Left cardiac atrium (tissue), 4 donors: Measurements from ENCODE around the gene LY6G5C. TPM values are rescaled to one million over a fixed set of nuclear protein-coding genes. Genes with fewer than 3 reads are reported as not detected.

Source experiments
- ATAC-seq, 2 donors: fragments of 200-7000 bp; cut with Tn5 transposase; one replicate each; pipeline ENCODE4 v1.9.1; 2020; ENCODE audit warnings: mild to moderate bottlenecking in 2 of 2, moderate library complexity in 2 of 2
- DNase-seq: peaks from one replicate; pipeline ENCODE4 v3.0.0-alpha.2; 2020
- intact Hi-C, 2 donors: fragments of 100-400 bp; cut with DNase I; formaldehyde crosslinking; loops; one replicate each; pipeline versions ENCODE4 v1.14.1 to v1.15.1; 2022 to 2023
- microRNA-seq, 2 donors: library from miRNA; unstranded; fragments of <30 nt; microRNA quantifications; one replicate each; pipeline ENCODE4 v1.2.0, GENCODE V29; 2020
- total RNA-seq, 2 donors: library from RNA; stranded (reverse); fragmentation: NEBNext Ultra II Directional; extraction: Animal tissue kit (Norgen Biotek cat#: 25700); gene quantifications; one replicate each; pipeline ENCODE4 v1.2.1, GENCODE V29; 2021
- donor health status: DM: no; HTN: yes; CAD: no.
- donor health status: DM: no; HTN: yes; CAD: no; lungs with severe emphysema.
- donor health status: DM: yes; HTN: yes; CAD: no.
- donor health status: Dilated cardiomyopathy.

Gene LY6G5C
- total RNA-seq, 2 donors from 2014 or later: 2.2 to 2.5 TPM

DNA sequence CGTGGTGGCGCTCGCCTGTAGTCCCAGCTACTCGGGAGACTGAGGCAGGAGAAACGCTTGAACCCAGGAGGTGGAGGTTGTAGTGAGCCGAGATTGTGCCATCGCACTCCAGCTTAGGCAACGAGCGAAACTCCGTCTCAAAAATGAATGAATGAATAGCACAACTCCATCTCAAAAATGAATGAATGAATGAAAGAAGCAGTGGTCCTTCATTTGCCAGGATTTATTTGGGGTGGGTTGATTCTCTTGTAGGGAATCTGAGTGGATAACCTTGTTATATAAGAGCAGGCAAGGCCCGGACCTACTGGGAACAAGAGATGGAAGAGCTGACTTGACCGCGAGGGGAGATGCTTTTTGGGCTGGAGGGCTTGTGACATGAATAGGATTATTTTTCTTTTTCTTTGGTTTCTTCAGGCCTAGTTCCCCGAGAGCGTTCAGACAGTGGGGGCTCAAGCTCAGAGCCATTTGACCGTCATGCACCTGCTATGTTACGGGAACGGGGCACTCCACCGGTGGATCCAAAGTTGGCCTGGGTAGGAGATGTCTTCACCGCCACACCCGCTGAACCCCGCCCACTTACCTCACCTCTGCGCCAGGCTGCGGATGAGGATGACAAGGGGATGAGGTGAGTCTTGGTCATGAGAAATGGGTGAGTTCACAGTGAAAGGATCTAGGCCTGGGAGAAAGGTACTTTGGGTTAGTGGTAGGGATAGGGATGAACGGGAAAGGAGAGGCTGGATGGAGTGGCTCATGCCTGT is 50.5 kb downstream of the LY6G5C start:
- intact Hi-C loops: no loop called here
- ATAC-seq (no peak), DNase-seq (no peak)

DNA sequence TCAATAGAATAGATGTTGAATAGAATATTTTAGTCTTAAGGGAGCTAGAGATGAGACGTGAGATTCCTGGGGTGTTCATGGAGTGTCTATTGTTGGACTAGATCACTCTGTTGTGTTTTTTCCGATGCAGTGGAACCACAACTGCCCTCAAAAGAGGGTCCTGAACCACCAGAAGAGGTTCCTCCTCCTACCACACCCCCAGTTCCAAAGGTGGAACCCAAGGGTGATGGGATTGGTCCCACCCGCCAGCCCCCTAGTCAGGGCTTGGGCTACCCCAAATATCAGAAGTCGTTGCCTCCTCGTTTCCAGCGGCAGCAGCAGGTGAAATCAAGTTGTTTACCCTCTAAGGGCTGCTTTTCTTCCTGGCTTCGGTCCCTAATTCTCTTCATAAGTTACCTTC is 51.9 kb downstream of the LY6G5C start:
- no peak for ATAC-seq
- intact Hi-C loops: no loop called here
- DNase-seq: no peak

DNA sequence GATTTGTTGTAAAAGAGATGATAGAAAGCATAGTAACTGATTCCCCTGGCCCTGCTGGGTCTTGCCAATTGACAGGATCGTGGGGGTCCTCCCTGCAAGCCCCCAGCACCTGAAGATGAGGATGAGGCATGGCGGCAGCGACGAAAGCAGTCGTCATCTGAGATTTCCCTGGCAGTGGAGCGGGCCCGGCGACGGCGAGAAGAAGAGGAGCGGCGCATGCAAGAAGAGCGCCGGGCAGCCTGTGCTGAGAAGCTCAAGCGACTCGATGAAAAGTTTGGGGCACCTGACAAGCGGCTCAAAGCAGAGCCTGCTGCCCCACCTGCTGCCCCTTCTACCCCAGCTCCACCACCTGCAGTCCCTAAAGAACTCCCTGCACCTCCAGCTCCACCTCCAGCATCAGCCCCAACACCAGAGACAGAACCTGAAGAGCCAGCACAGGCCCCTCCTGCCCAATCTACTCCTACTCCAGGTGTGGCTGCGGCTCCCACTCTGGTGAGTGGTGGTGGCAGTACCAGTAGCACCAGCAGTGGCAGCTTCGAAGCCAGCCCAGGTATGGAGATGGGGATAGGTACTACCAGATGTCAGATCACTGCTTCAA is 53.1 kb downstream of the LY6G5C start:
- intact Hi-C loops: no loop called here
- no peak for ATAC-seq
- DNase-seq: no peak

DNA sequence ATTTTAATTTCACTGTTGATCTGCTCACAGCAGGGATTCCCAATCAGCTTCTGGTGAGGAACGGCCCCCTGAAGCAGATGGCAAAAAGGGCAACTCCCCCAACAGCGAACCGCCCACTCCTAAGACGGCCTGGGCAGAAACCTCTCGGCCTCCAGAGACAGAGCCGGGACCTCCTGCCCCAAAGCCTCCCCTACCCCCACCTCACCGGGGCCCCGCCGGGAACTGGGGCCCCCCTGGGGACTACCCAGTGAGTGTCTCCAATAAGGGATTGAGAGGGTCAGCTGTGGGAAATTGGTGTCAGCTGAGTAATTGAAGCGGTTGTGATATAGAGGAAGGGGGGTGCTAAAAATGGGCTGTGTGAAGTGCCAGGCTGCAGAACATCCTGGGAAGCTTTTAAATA is 53.9 kb downstream of the LY6G5C start:
- DNase-seq (no peak), ATAC-seq (no peak)
- intact Hi-C loops: no loop called here

Small RNA genes lying within 50 kb of the gene (microRNA-seq; reads per million reads assigned to microRNA genes)
- 0 to 0.20 reads per million in 2 donors for gene MIR4646
- gene MIR6832: 0.20 to 0.27 reads per million in 2 donors

Other genes starting within 250 kb of the LY6G5C start
- gene MICB, start 182.9 kb downstream of the LY6G5C start, total RNA-seq: 1 to 10 TPM; 2.1 to 2.2 TPM
- gene MCCD1, start 152.1 kb downstream of the LY6G5C start, total RNA-seq: not detected
- 100 to 1,000 TPM; 188 to 224 TPM for gene DDX39B, start 139.1 kb downstream of the LY6G5C start, total RNA-seq
- gene ATP6V1G2, start 134.5 kb downstream of the LY6G5C start, total RNA-seq: 1 to 10 TPM; 1.9 to 2.7 TPM
- gene NFKBIL1, start 133.5 kb downstream of the LY6G5C start, total RNA-seq: 10 to 100 TPM; 12.9 to 14.8 TPM
- gene LTA, start 108.8 kb downstream of the LY6G5C start, total RNA-seq: not detected
- gene TNF, start 105.5 kb downstream of the LY6G5C start, total RNA-seq: under 1 TPM; 0.53 to 0.92 TPM
- gene LTB, start 98.6 kb downstream of the LY6G5C start, total RNA-seq: 1 to 10 TPM in 1 of 2 donors, under 1 TPM in 1; 0.84 to 1.4 TPM
- 10 to 100 TPM in 1 of 2 donors, 1 to 10 TPM in 1; 9.4 to 16.0 TPM for gene LST1, start 94.8 kb downstream of the LY6G5C start, total RNA-seq
- under 1 TPM in 1 of 2 donors, not detected in 1; 0.47 TPM for gene NCR3, start 88.1 kb downstream of the LY6G5C start, total RNA-seq
- gene AIF1, start 65.8 kb downstream of the LY6G5C start, total RNA-seq: 10 to 100 TPM; 17.0 to 37.4 TPM
- gene PRRC2A, start 60.4 kb downstream of the LY6G5C start, total RNA-seq: 100 to 1,000 TPM in 1 of 2 donors, 10 to 100 TPM in 1; 85.0 to 108 TPM
- 100 to 1,000 TPM; 206 to 294 TPM for gene BAG6, start 28.4 kb downstream of the LY6G5C start, total RNA-seq
- 1 to 10 TPM; 1.4 to 1.7 TPM for gene APOM, start 25.2 kb downstream of the LY6G5C start, total RNA-seq
- gene C6orf47, start 20.3 kb downstream of the LY6G5C start, total RNA-seq: 10 to 100 TPM; 17.5 to 20.1 TPM
- 10 to 100 TPM; 12.3 to 15.7 TPM for gene GPANK1, start 16.1 kb downstream of the LY6G5C start, total RNA-seq
- gene CSNK2B, start 15.0 kb downstream of the LY6G5C start, total RNA-seq: 100 to 1,000 TPM in 1 of 2 donors, 10 to 100 TPM in 1; 84.8 to 116 TPM
- 1 to 10 TPM; 3.2 to 8.8 TPM for gene LY6G5B, start 11.1 kb downstream of the LY6G5C start, total RNA-seq
- gene ABHD16A, start 22.3 kb upstream of the LY6G5C start, total RNA-seq: 10 to 100 TPM; 33.5 to 36.3 TPM
- not detected for gene LY6G6F, start 25.8 kb upstream of the LY6G5C start, total RNA-seq
- gene LY6G6D, start 34.3 kb upstream of the LY6G5C start, total RNA-seq: not detected
- not detected for gene LY6G6C, start 40.7 kb upstream of the LY6G5C start, total RNA-seq
- gene MPIG6B, start 42.3 kb upstream of the LY6G5C start, total RNA-seq: under 1 TPM; 0.39 to 0.41 TPM
- 10 to 100 TPM; 55.6 to 56.2 TPM for gene DDAH2, start 48.2 kb upstream of the LY6G5C start, total RNA-seq
- gene CLIC1, start 55.5 kb upstream of the LY6G5C start, total RNA-seq: 100 to 1,000 TPM; 151 to 196 TPM
- gene MSH5, start 58.9 kb upstream of the LY6G5C start, total RNA-seq: 1 to 10 TPM; 2.6 to 3.0 TPM
- gene SAPCD1, start 81.6 kb upstream of the LY6G5C start, total RNA-seq: under 1 TPM; 0.71 to 0.73 TPM
- 1 to 10 TPM; 4.8 to 6.2 TPM for gene VWA7, start 96.3 kb upstream of the LY6G5C start, total RNA-seq
- 10 to 100 TPM; 24.8 to 39.3 TPM for gene VARS1, start 114.7 kb upstream of the LY6G5C start, total RNA-seq
- 10 to 100 TPM; 24.3 to 29.4 TPM for gene LSM2, start 125.9 kb upstream of the LY6G5C start, total RNA-seq
- gene HSPA1L, start 134.2 kb upstream of the LY6G5C start, total RNA-seq: 1 to 10 TPM; 1.1 to 2.6 TPM
- 100 to 1,000 TPM; 197 to 288 TPM for gene HSPA1A, start 134.5 kb upstream of the LY6G5C start, total RNA-seq
- gene HSPA1B, start 146.7 kb upstream of the LY6G5C start, total RNA-seq: 100 to 1,000 TPM; 142 to 192 TPM
- 10 to 100 TPM; 26.8 to 31.8 TPM for gene NEU1, start 181.8 kb upstream of the LY6G5C start, total RNA-seq
- not detected for gene SLC44A4, start 197.9 kb upstream of the LY6G5C start, total RNA-seq
- 10 to 100 TPM; 12.9 to 20.2 TPM for gene EHMT2, start 216.6 kb upstream of the LY6G5C start, total RNA-seq
- gene ZBTB12, start 221.0 kb upstream of the LY6G5C start, total RNA-seq: 1 to 10 TPM; 2.5 to 4.6 TPM
- 10 to 100 TPM; 12.3 to 30.0 TPM for gene C2, start 246.7 kb upstream of the LY6G5C start, total RNA-seq